HG02759 (cell line): Measurements from ENCODE around the gene AGER.
"Not testable (repeated sequence)": the region's sequence is repeated elsewhere in the genome, so short reads cannot be mapped to it uniquely, and the experiment has no call there.

Experiments used
- ATAC-seq: cut with Tn5 transposase; IDR thresholded peaks from one replicate; pipeline ENCODE4 v1.9.1; 2021; ENCODE audit warnings: mild to moderate bottlenecking, moderate library complexity; ENCODE audit not compliant: unreplicated experiment

Gene AGER

GRCh38 chr6:32151181-32151862 lies 32.7 kb downstream of the AGER start:
- ATAC-seq, result no peak

- ATAC-seq, result no peak
Measured at GRCh38 chr6:32149932-32150870, 33.9 kb downstream of the AGER start.

- no peak for ATAC-seq
Measured at GRCh38 chr6:32149092-32149755, 34.8 kb downstream of the AGER start.

- no peak for ATAC-seq
Measured at GRCh38 chr6:32148289-32149091, 35.6 kb downstream of the AGER start.

GRCh38 chr6:32147401-32148132 lies 36.5 kb downstream of the AGER start:
- no peak for ATAC-seq

GRCh38 chr6:32146687-32147086 lies 37.4 kb downstream of the AGER start:
- ATAC-seq, result no peak

- no peak for ATAC-seq
Measured at GRCh38 chr6:32146287-32146686, 37.8 kb downstream of the AGER start.

- ATAC-seq, result not testable (repeated sequence)
Measured at GRCh38 chr6:32144238-32144637, 39.8 kb downstream of the AGER start.

- ATAC-seq, result no peak
Measured at GRCh38 chr6:32140420-32141046, 43.5 kb downstream of the AGER start.

- ATAC-seq, result no peak
Measured at GRCh38 chr6:32139590-32139989, 44.5 kb downstream of the AGER start.

- ATAC-seq, result no peak
Measured at GRCh38 chr6:32137454-32137853, 46.6 kb downstream of the AGER start.

GRCh38 chr6:32133786-32134185 lies 50.3 kb downstream of the AGER start:
- ATAC-seq, result no peak

GRCh38 chr6:32132110-32132509 lies 51.9 kb downstream of the AGER start:
- no peak for ATAC-seq

GRCh38 chr6:32131439-32131948 lies 52.6 kb downstream of the AGER start:
- ATAC-seq, result no peak
